Measurements from ENCODE around the gene PRPSAP1. TPM values are rescaled to one million over a fixed set of nuclear protein-coding genes. Genes with fewer than 3 reads are reported as not detected.
"Not testable (repeated sequence)": the region's sequence is repeated elsewhere in the genome, so short reads cannot be mapped to it uniquely, and the experiment has no call there.

The PRPSAP1 gene
- total RNA-seq, 1 donor from 2014 or later = 69.7 TPM

GRCh38 chr17:76350463-76350862 is 3.3 kb downstream of the PRPSAP1 start:
- Mint-ChIP-seq H3K27ac (ENCODE audit: unreplicated experiment) (no peak overlapping the region), H3K4me3 (ENCODE audit: unreplicated experiment) (no peak overlapping the region), H3K9me3 (ENCODE audit: unreplicated experiment) (no peaks in the 10 kb centered on the region), H3K36me3 (ENCODE audit: unreplicated experiment) (peaks cover 19% of the 10 kb centered on the region), H3K4me1 (ENCODE audit: unreplicated experiment) (peaks cover 35% of the 10 kb centered on the region), H3K27me3 (ENCODE audit: unreplicated experiment) (no peaks in the 10 kb centered on the region)
- no peak for DNase-seq (ENCODE audit: extremely low spot score, unreplicated experiment)
- no peak for TF ChIP-seq CTCF (IDR thresholded peaks at IDR 0.05)

- Mint-ChIP-seq H3K27ac (ENCODE audit: unreplicated experiment) (peak overlapping the region; percentile 23), H3K36me3 (ENCODE audit: unreplicated experiment) (peaks cover 31% of the 10 kb centered on the region), H3K4me1 (ENCODE audit: unreplicated experiment) (peaks cover 19% of the 10 kb centered on the region)
- not testable (repeated sequence) for DNase-seq (ENCODE audit: extremely low spot score, unreplicated experiment); H3K27me3 Mint-ChIP-seq (ENCODE audit: unreplicated experiment); H3K4me3 Mint-ChIP-seq (ENCODE audit: unreplicated experiment); H3K9me3 Mint-ChIP-seq (ENCODE audit: unreplicated experiment)
Measured at GRCh38 chr17:76346936-76347335, 6.8 kb downstream of the PRPSAP1 start.

- no peak for TF ChIP-seq CTCF (IDR thresholded peaks at IDR 0.05)
- Mint-ChIP-seq H3K27me3 (ENCODE audit: unreplicated experiment) (no peaks in the 10 kb centered on the region), H3K4me3 (ENCODE audit: unreplicated experiment) (no peak overlapping the region), H3K36me3 (ENCODE audit: unreplicated experiment) (peaks cover 38% of the 10 kb centered on the region), H3K9me3 (ENCODE audit: unreplicated experiment) (no peaks in the 10 kb centered on the region), H3K4me1 (ENCODE audit: unreplicated experiment) (peaks cover 10% of the 10 kb centered on the region), H3K27ac (ENCODE audit: unreplicated experiment) (peak overlapping the region; percentile 89)
- no peak for DNase-seq (ENCODE audit: extremely low spot score, unreplicated experiment)
Measured at GRCh38 chr17:76345377-76345974, 8.2 kb downstream of the PRPSAP1 start.

GRCh38 chr17:76343106-76343505 is 10.6 kb downstream of the PRPSAP1 start:
- DNase-seq (ENCODE audit: extremely low spot score, unreplicated experiment) = no peak
- no peaks in the 10 kb centered on the region for H3K27me3 Mint-ChIP-seq (ENCODE audit: unreplicated experiment)
- no peak overlapping the region for H3K4me3 Mint-ChIP-seq (ENCODE audit: unreplicated experiment)
- no peaks in the 10 kb centered on the region for H3K9me3 Mint-ChIP-seq (ENCODE audit: unreplicated experiment)
- H3K36me3 Mint-ChIP-seq (ENCODE audit: unreplicated experiment) = peaks cover 47% of the 10 kb centered on the region
- H3K4me1 Mint-ChIP-seq (ENCODE audit: unreplicated experiment) = peaks cover 9% of the 10 kb centered on the region
- no peak overlapping the region for H3K27ac Mint-ChIP-seq (ENCODE audit: unreplicated experiment)
- no peak for TF ChIP-seq CTCF (IDR thresholded peaks at IDR 0.05)

- no peak for TF ChIP-seq CTCF (IDR thresholded peaks at IDR 0.05)
- no peak overlapping the region for H3K4me3 Mint-ChIP-seq (ENCODE audit: unreplicated experiment)
- H3K4me1 Mint-ChIP-seq (ENCODE audit: unreplicated experiment) = peaks cover 21% of the 10 kb centered on the region
- no peak overlapping the region for H3K27ac Mint-ChIP-seq (ENCODE audit: unreplicated experiment)
- H3K36me3 Mint-ChIP-seq (ENCODE audit: unreplicated experiment) = peaks cover 34% of the 10 kb centered on the region
- DNase-seq (ENCODE audit: extremely low spot score, unreplicated experiment) = no peak
- no peaks in the 10 kb centered on the region for H3K27me3 Mint-ChIP-seq (ENCODE audit: unreplicated experiment)
- no peaks in the 10 kb centered on the region for H3K9me3 Mint-ChIP-seq (ENCODE audit: unreplicated experiment)
Measured at GRCh38 chr17:76341301-76341700, 12.4 kb downstream of the PRPSAP1 start.

- H3K27ac Mint-ChIP-seq (ENCODE audit: unreplicated experiment) = no peak overlapping the region
- H3K4me3 Mint-ChIP-seq (ENCODE audit: unreplicated experiment) = no peak overlapping the region
Measured at GRCh38 chr17:76337413-76337777, 16.3 kb downstream of the PRPSAP1 start.

More at GRCh38 chr17:76337413-76337777, 16.3 kb downstream of the PRPSAP1 start:
- no peak for TF ChIP-seq CTCF (IDR thresholded peaks at IDR 0.05)
- DNase-seq (ENCODE audit: extremely low spot score, unreplicated experiment) = no peak
- H3K9me3 Mint-ChIP-seq (ENCODE audit: unreplicated experiment) = no peaks in the 10 kb centered on the region
- no peaks in the 10 kb centered on the region for H3K27me3 Mint-ChIP-seq (ENCODE audit: unreplicated experiment)
- peaks cover 24% of the 10 kb centered on the region for H3K4me1 Mint-ChIP-seq (ENCODE audit: unreplicated experiment)
- H3K36me3 Mint-ChIP-seq (ENCODE audit: unreplicated experiment) = peaks cover 24% of the 10 kb centered on the region
